GM12891 (cell line): ENCODE results near the gene RSPH9.
"Not testable (repeated sequence)": the region's sequence is repeated elsewhere in the genome, so short reads cannot be mapped to it uniquely, and the experiment has no call there.

Source experiments
- DNase-seq: peaks from one replicate; pipeline ENCODE4 v3.0.0; 2011; ENCODE audit warnings: low spot score; ENCODE audit not compliant: insufficient read length
- FAIRE-seq: peaks from 2 replicates; lab custom pipeline; 2011; peaks lifted over from hg19 to GRCh38; lab: Jason Lieb, UNC
- PAX5 ChIP-seq: IDR thresholded peaks from 2 replicates; pipeline ENCODE4 v1.6.1; 2011; ENCODE audit warnings: low read length, moderate library complexity, mild to moderate bottlenecking; ENCODE audit not compliant: insufficient read depth, severe bottlenecking
- POLR2A ChIP-seq: IDR thresholded peaks from 2 replicates; pipeline ENCODE4 v1.6.1; 2011; ENCODE audit warnings: low read depth, low read length, control low read depth
- POLR2AphosphoS5 ChIP-seq: IDR thresholded peaks from 2 replicates; pipeline ENCODE4 v1.6.1; 2011; ENCODE audit warnings: low read depth, low read length, control low read depth
- POU2F2 ChIP-seq: IDR thresholded peaks from 2 replicates; pipeline ENCODE4 v1.6.1; 2011; ENCODE audit warnings: low read depth, mild to moderate bottlenecking, control low read depth, low read length, moderate library complexity
- SPI1 ChIP-seq: IDR thresholded peaks from 2 replicates; pipeline ENCODE4 v1.6.1; 2011; ENCODE audit warnings: low read depth, low read length, control low read depth
- TAF1 ChIP-seq: IDR thresholded peaks from 2 replicates; pipeline ENCODE4 v1.6.1; 2011; ENCODE audit warnings: low read depth, low read length, control low read depth

Gene RSPH9

DNA sequence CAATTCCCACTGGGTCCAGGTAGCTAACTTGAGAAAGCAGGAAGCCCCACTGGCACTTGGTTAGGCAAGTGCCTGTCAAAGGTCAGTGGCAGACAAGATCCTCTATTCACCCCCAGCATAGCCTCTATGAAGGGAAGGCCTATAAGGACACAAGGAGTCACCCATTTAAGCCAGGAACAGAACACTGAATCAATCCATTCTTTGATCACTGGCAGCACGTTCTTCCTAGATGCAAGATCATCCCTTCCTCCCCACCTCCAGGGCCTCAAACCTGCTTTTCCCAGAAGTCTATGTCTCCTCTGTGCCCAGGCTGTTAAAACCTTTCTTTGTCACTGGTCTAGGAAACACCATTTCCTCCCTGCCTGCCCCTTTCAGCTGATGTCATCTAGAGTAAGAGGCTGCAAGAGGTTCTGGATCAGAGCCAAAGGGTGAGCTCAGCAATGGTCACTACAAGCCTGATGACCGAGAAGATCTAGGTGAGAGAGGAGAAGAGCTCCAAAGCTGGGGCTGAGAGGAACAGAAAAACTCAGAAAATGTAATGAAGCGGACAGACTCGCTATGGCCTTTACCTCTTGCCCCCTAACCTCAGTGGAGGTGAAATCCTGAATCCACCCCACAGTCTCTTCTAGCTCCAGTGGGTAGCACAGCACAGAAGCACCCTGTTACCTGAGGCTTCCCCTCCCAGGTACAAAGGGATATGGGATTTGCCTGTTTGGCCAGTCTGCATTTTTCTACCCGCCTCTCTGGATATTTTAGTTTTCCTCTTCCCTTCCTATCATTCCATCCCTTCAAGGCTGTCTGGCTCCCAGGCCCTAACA lies 17.6 kb upstream of the RSPH9 start:
- no peak for DNase-seq
- no peak for FAIRE-seq
- TF ChIP-seq SPI1 (0 out of 2 replicates have a peak, but pooled peaks have one; percentile 6), POLR2AphosphoS5 (no peak), PAX5 (no peak), TAF1 (no peak), POLR2A (0 out of 2 replicates have a peak, but pooled peaks have one; percentile 40), POU2F2 (no peak)

DNA sequence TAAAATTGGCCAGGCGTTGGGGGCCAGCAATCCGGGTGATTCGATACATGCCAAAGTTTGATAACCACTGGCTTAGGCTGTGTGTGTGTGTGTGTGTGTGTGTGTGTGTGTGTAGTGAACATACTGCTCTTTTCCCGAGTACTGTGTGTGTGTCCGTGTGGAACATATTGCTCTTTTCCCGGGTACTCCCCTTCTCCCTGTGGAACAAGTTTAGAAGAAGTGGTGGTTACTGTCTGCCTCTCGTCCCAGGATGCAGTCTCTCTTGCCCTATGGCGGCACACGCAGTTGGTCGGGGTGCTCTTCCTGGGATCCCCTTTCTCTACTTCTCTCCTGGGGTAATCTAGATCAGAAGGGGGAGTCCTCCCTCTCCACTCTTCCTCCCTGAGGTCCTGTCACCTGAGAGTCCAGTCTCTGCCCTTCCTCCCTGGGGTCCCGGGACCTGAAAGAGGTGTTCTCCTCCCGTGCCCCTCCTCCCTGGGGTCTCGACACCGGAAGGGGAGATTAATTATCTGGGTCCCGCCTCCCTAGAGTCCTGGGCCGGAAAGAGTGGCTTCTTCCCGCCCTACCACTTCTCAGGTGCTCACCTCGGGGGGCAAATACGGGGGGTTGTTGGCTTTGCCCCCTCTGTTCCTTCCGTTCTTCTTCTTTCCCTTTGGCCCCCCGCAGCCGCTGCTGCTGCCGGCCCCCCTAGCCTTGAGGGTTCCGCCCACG lies 16.3 kb upstream of the RSPH9 start:
- DNase-seq (peak; percentile 56), FAIRE-seq (peak; percentile 9)
- TF ChIP-seq POLR2A (peak; percentile 35; the same call in 1 of the 2 replicates), POLR2AphosphoS5 (peak; percentile 67), POU2F2 (no peak), TAF1 (0 out of 2 replicates have a peak, but pooled peaks have one; percentile 9), SPI1 (no peak)

DNA sequence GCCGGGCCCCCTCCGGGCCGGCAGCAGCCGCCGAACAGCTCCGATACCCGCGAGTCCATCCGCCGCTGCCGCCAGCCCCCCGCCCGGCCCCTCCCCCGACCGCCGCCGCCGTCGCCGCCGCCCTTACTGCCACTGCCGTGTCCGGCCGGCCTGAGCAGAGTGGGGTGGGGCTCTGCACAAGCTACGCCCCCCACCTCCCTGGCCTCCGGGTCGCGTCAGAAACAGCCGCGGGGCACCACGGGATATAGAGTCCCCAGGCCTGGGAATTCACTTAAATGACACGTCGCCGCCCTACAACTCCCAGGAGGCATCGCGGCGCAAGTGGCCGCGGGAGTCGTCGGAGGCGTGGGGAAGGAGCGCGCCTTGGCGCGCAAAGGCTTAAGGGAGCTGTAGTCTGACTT lies 15.7 kb upstream of the RSPH9 start, which contains the start of gene GTPBP2:
GTPBP2 (minus strand) TSS at position 161 of the 401 bp plus-strand sequence; CDS start at position 59, 102 bp downstream.
- DNase-seq (peak; percentile 95), FAIRE-seq (peak; percentile 94)
- TF ChIP-seq SPI1 (0 out of 2 replicates have a peak, but pooled peaks have one; percentile 0), POLR2A (no peak)

DNA sequence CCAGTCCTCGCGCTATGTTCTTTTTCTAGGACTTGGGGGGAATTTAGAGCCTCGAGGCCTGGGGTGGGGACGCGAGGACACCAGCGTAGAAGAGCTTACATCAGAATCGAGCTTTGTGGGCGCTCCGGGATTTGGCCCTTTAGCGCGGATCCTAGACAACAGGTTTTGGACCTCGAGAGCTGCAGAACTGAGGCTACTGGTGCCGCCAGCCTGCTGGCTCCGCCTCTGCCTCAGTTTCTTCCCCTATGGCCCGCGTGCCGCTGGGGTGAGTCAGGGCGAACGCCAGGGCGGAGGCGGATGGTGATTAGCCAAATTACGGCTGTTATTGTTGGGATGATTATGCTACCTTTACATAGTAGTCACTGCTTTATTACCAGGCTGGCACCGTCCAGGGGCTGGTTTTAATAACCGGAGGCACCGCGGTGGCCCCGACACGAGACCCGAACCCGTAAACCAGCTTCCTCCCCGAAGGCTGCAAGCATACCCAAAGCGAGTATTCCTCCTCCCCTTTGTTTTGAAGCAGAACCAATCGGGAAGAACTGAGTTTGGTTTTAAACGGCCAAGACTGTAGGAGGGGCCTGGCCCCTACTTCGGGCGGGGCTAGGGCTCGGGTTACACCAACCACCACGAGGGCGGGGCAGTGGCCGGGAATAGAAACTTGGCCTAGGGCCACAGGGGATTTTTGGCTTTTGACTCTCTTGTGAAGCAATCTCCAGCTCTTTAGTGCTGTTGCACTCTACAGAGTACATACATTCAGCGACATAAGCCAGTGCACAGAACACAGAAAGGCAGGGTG lies 15.1 kb upstream of the RSPH9 start:
- FAIRE-seq (no peak), DNase-seq (peak; percentile 90)
- TF ChIP-seq SPI1 (no peak; the same call in 1 of the 2 replicates), TAF1 (no peak; the same call in 1 of the 2 replicates), POLR2AphosphoS5 (peak; percentile 83), PAX5 (no peak), POU2F2 (no peak), POLR2A (peak; percentile 82)

DNA sequence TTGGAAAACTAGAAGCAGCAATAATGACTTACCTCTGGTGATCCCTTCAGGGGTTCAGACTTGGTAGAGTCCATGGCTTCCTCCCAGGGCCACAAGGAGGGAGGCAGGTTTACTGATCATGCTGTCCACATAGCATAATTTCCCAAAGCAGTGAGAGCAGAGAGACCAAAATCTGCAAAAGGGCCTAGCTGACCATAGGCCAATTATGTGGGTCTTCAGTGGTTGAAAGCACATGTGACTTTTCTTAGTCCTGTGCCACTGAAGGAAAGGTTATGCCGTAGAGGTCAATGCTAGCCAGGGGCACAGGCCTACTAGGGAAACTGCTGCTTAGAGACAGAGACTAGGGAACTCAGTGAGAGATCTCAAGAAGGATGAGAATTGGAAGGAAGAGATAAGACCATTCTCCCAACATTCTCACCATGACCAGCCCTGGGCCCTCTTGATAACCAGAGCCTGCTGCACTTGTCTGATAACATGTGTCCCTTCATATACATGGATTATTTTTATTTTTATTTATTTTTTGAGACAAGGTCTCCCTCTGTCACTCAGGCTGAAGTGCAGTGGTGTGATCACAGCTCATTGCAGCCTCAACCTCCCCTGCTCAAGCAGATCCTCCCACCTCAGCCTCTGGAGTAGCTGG lies 13.7 kb upstream of the RSPH9 start:
- no peak for DNase-seq
- no peak for FAIRE-seq
- no peak for TF ChIP-seq PAX5
- no peak for TF ChIP-seq POLR2AphosphoS5
- no peak for TF ChIP-seq POU2F2
- TF ChIP-seq POLR2A = no peak
- TF ChIP-seq SPI1 = no peak
- no peak for TF ChIP-seq TAF1

DNA sequence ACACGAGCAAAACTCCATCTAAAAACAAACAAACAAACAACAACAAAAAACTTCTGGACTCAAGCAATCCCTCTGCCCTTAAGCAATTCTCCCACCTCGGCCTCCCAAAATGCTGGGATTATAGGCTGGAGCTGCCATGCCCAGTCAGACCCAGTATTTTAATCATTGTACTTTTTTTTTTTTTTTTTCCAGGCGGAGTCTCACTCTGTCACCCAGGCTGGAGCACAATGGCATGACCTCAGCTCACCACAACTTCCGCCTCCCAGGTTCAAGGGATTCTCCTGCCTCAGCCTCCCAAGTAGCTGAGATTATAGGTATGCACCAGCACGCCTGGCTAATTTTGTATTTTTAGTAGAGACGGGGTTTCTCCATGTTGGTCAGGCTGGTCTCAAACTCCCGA lies 11.8 kb upstream of the RSPH9 start:
- DNase-seq, FAIRE-seq: not testable (repeated sequence)

DNA sequence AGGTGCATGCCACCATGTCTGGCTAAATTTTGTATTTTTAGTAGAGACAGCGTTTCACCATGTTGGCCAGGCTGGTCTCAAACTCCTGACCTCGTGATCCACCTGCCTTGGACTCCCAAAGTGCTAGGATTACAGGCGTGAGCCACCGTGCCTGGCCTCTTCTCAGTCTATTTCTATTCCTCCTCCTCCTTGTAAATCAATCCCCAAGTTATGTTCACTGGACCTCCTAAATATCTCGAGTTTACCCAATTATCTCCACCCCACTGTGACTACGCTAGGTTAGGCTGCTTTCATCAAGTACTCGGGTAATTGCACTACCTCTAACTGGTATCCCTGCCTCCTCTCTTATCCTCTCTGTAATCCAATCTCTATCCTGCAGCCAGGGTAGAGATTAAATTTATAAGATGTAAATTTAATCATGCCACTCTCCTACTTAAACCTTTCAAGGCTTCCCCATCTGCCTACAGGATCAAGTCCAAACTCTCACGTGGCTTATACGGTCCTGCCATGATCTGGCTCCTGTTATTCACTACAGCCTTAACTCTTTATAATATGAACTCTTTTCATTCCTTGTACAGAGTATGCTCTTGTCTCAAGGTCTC lies 10.0 kb upstream of the RSPH9 start:
- TF ChIP-seq POLR2AphosphoS5 (no peak), POLR2A (no peak), TAF1 (no peak)
- DNase-seq (no peak), FAIRE-seq (no peak)

DNA sequence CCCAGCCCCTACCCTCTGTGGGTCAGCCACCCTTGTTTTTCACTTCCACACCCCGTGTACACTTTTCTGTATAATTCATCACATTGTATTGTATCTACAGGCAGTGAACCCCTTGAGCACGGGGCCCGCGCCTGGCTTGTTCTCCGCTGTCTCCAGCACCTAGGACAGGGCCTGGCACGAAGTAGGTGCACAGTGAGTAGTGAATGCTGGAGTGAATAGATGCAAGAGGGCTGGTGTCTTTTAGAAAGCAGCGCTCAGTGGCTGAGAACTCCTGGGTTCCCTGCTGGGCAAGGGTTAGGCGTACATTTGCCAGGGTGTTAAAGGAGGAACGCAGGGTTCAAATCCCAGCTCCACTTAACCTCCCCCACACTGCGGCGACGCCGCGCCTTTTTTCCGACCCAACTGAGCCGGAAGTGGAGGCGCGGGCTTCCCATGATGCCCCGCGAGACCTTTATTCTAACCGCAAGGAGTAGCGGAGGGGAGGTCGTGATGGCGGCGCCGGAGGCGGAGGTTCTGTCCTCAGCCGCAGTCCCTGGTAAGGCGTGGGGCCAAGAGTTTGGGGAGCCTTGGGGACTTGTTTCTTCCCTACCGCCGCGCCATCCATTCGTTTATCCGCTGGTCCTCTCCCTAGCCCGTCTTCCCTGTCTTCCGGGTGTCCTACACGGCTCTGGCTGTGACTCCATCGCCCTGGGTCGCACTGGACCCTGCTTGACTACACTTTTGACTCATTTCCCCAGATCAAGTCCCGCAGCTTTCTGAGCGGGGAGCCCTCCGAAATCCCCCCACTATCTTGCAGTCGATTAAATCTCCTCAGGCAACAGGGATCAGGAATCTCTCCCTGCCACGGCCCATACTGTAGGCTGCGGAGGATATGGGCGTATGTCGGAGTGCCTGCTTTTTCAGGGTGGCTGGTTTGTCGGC lies 9.2 kb upstream of the RSPH9 start, which contains the start of gene MAD2L1BP:
MAD2L1BP (plus strand) TSS at position 454 of the 921 bp plus-strand sequence; CDS start at position 490, 36 bp downstream.
- DNase-seq (peak; percentile 70), FAIRE-seq (peak; percentile 92)
- TF ChIP-seq PAX5 = no peak
- TF ChIP-seq POLR2AphosphoS5 = peak; percentile 89
- 0 out of 2 replicates have a peak, but pooled peaks have one; percentile 13 for TF ChIP-seq SPI1
- TF ChIP-seq POU2F2 = 0 out of 2 replicates have a peak, but pooled peaks have one; percentile 39
- peak; percentile 93 for TF ChIP-seq POLR2A
- TF ChIP-seq TAF1 = peak; percentile 74

DNA sequence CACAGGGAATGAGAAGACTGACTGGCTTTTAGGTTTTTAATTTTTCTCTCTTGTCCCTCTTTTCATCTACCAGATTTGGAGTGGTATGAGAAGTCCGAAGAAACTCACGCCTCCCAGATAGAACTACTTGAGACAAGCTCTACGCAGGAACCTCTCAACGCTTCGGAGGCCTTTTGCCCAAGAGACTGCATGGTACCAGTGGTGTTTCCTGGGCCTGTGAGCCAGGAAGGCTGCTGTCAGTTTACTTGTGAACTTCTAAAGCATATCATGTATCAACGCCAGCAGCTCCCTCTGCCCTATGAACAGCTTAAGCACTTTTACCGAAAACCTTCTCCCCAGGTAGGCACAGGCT lies 8.6 kb upstream of the RSPH9 start:
- no peak for DNase-seq
- FAIRE-seq = no peak
- no peak for TF ChIP-seq TAF1
- TF ChIP-seq SPI1 = no peak
- TF ChIP-seq PAX5 = no peak
- no peak for TF ChIP-seq POLR2AphosphoS5
- TF ChIP-seq POU2F2 = no peak; the same call in 1 of the 2 replicates
- no peak for TF ChIP-seq POLR2A
